ENCODE measurements around the gene IARS2. TPM values are rescaled to one million over a fixed set of nuclear protein-coding genes. Genes with fewer than 3 reads are reported as not detected.

The IARS2 gene
- total RNA-seq, 3 donors from 2014 or later, result 65.7 to 86.5 (median 73.6) TPM

- no peak for TF ChIP-seq CTCF (IDR thresholded peaks at IDR 0.05)
- Histone ChIP-seq H3K4me3 (no peak overlapping the region), H3K9me3 (no peaks in the 10 kb centered on the region), H3K36me3 (ENCODE audit: low read depth) (no peaks in the 10 kb centered on the region), H3K4me1 (ENCODE audit: low read depth) (no peaks in the 10 kb centered on the region)
- no peak for DNase-seq
- intact Hi-C loops (cut with DNase I, micrococcal nuclease), result no loop called here
- ATAC-seq, result peak; percentile 21
Measured at GRCh38 chr1:220056374-220056773, 37.6 kb upstream of the IARS2 start.

GRCh38 chr1:220060876-220061275, 33.1 kb upstream of the IARS2 start:
- H3K9me3 ChIP-seq, result no peaks in the 10 kb centered on the region
- ATAC-seq (no peak), DNase-seq (no peak)
- no peak overlapping the region for H3K4me3 ChIP-seq
- no peak for TF ChIP-seq CTCF (IDR thresholded peaks at IDR 0.05)
- no peaks in the 10 kb centered on the region for H3K4me1 ChIP-seq (ENCODE audit: low read depth)
- intact Hi-C loops (cut with DNase I, micrococcal nuclease), result no loop called here
- H3K36me3 ChIP-seq (ENCODE audit: low read depth), result no peaks in the 10 kb centered on the region

GRCh38 chr1:220062629-220063028, 31.3 kb upstream of the IARS2 start:
- DNase-seq, result no peak
- no peak for ATAC-seq
- no peaks in the 10 kb centered on the region for H3K36me3 ChIP-seq (ENCODE audit: low read depth)

GRCh38 chr1:220067269-220068204, 26.4 kb upstream of the IARS2 start:
- intact Hi-C loops (cut with DNase I, micrococcal nuclease), result no loop called here
- Histone ChIP-seq H3K9me3 (no peaks in the 10 kb centered on the region), H3K4me1 (ENCODE audit: low read depth) (no peaks in the 10 kb centered on the region), H3K36me3 (ENCODE audit: low read depth) (no peaks in the 10 kb centered on the region), H3K4me3 (no peak overlapping the region)
- DNase-seq (no peak), ATAC-seq (no peak)
- no peak for TF ChIP-seq CTCF (IDR thresholded peaks at IDR 0.05)

More at GRCh38 chr1:220062629-220063028, 31.3 kb upstream of the IARS2 start:
- H3K9me3 ChIP-seq, result no peaks in the 10 kb centered on the region
- no peak for TF ChIP-seq CTCF (IDR thresholded peaks at IDR 0.05)
- intact Hi-C loops (cut with DNase I, micrococcal nuclease), result no loop called here
- no peaks in the 10 kb centered on the region for H3K4me1 ChIP-seq (ENCODE audit: low read depth)
- H3K4me3 ChIP-seq, result no peak overlapping the region

- no peaks in the 10 kb centered on the region for H3K9me3 ChIP-seq
- H3K4me3 ChIP-seq, result no peak overlapping the region
- DNase-seq (no peak), ATAC-seq (no peak)
- intact Hi-C loops (cut with DNase I, micrococcal nuclease), result no loop called here
- TF ChIP-seq CTCF (IDR thresholded peaks at IDR 0.05), result no peak
- no peaks in the 10 kb centered on the region for H3K4me1 ChIP-seq (ENCODE audit: low read depth)
- no peaks in the 10 kb centered on the region for H3K36me3 ChIP-seq (ENCODE audit: low read depth)
Measured at GRCh38 chr1:220076861-220077762, 16.8 kb upstream of the IARS2 start.
